ENCODE measurements around the gene SLC2A14.
"Not testable (repeated sequence)": the region's sequence is repeated elsewhere in the genome, so short reads cannot be mapped to it uniquely, and the experiment has no call there.

SLC2A14 gene

GRCh38 chr12:7833201-7833600, 39.5 kb downstream of the SLC2A14 start:
- not testable (repeated sequence) for DNase-seq (ENCODE audit: low read depth)

- DNase-seq (ENCODE audit: low read depth): peak; percentile 26
Measured at GRCh38 chr12:7832059-7832696, 40.5 kb downstream of the SLC2A14 start.

- DNase-seq (ENCODE audit: low read depth): not testable (repeated sequence)
Measured at GRCh38 chr12:7829737-7830136, 43.0 kb downstream of the SLC2A14 start.

GRCh38 chr12:7825754-7826153, 47.0 kb downstream of the SLC2A14 start:
- DNase-seq (ENCODE audit: low read depth): not testable (repeated sequence)

- peak; percentile 65 for DNase-seq (ENCODE audit: low read depth)
Measured at GRCh38 chr12:7806863-7807487, 65.7 kb downstream of the SLC2A14 start.

GRCh38 chr12:7806319-7806718, 66.4 kb downstream of the SLC2A14 start:
- not testable (repeated sequence) for DNase-seq (ENCODE audit: low read depth)

GRCh38 chr12:7801460-7801859, 71.3 kb downstream of the SLC2A14 start:
- no peak for DNase-seq (ENCODE audit: low read depth)

GRCh38 chr12:7798750-7799308, 73.9 kb downstream of the SLC2A14 start:
- not testable (repeated sequence) for DNase-seq (ENCODE audit: low read depth)

GRCh38 chr12:7797698-7798398, 74.9 kb downstream of the SLC2A14 start:
- no peak for DNase-seq (ENCODE audit: low read depth)

GRCh38 chr12:7797269-7797668, 75.4 kb downstream of the SLC2A14 start:
- DNase-seq (ENCODE audit: low read depth): not testable (repeated sequence)

- DNase-seq (ENCODE audit: low read depth): no peak
Measured at GRCh38 chr12:7793211-7793610, 79.5 kb downstream of the SLC2A14 start.

- DNase-seq (ENCODE audit: low read depth): not testable (repeated sequence)
Measured at GRCh38 chr12:7788884-7789528, 83.7 kb downstream of the SLC2A14 start, which contains the start of gene NANOG. Gene NANOG (plus strand): TSS chr12:7789402. CDS start chr12:7789615, 213 bp downstream.

- DNase-seq (ENCODE audit: low read depth): no peak
Measured at GRCh38 chr12:7788294-7788660, 84.4 kb downstream of the SLC2A14 start.

- DNase-seq (ENCODE audit: low read depth): no peak
Measured at GRCh38 chr12:7787574-7788293, 85.0 kb downstream of the SLC2A14 start.

- no peak for DNase-seq (ENCODE audit: low read depth)
Measured at GRCh38 chr12:7784701-7785100, 88.0 kb downstream of the SLC2A14 start.

GRCh38 chr12:7783433-7783832, 89.3 kb downstream of the SLC2A14 start:
- DNase-seq (ENCODE audit: low read depth): not testable (repeated sequence)

GRCh38 chr12:7782055-7782454, 90.7 kb downstream of the SLC2A14 start:
- no peak for DNase-seq (ENCODE audit: low read depth)

GRCh38 chr12:7781274-7781673, 91.4 kb downstream of the SLC2A14 start:
- DNase-seq (ENCODE audit: low read depth): no peak

- no peak for DNase-seq (ENCODE audit: low read depth)
Measured at GRCh38 chr12:7769999-7770398, 102.7 kb downstream of the SLC2A14 start.

Data from HS-5 (cell line).